NCI-H2196 treated with DMSO at 0.1 percent for 48 hours (cell line): ENCODE results near the gene ANKRD65.
A peak's percentile ranks its signal among the peaks of the same experiment; 100 is the strongest.

Source experiments
- DNase-seq: peaks from one replicate; lab custom pipeline; 2025; ENCODE audit not compliant: unreplicated experiment; lab: John Stamatoyannopoulos, UW

Gene ANKRD65

DNA sequence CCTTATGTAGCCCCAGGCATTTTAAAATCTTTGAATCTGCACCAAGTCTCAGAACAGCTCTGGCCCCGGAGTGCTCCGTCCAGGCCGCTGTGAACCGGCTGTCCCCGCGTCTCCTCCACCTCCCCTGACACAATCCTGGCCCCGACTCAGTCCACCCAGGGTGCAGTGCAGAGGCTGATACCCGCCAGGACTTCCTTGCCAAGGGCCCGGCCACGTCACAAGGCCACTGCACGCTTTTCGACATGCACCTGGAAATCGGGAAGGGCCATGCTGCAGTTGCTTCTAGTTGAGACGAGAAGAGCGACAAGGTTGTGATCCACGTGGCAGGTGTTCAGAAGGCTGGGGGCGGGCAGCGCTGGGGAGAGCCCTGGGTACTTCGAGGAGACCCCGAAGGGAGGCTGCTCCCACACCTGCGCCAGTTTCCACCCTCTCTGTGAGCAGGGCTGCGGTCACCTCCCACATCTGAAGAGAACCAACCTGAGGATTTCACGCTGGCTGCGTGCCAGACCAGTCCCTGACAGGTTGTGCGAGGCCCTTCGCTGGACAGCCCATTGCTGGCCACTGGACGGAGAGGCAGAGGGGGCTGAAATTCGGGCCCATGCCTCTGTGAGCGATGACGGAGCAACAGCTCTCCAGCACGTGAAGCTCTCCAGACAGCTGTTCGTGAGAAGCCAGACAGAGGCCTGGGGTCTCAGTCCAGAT, 21.1 kb upstream of the ANKRD65 start:
- no peak for DNase-seq

DNA sequence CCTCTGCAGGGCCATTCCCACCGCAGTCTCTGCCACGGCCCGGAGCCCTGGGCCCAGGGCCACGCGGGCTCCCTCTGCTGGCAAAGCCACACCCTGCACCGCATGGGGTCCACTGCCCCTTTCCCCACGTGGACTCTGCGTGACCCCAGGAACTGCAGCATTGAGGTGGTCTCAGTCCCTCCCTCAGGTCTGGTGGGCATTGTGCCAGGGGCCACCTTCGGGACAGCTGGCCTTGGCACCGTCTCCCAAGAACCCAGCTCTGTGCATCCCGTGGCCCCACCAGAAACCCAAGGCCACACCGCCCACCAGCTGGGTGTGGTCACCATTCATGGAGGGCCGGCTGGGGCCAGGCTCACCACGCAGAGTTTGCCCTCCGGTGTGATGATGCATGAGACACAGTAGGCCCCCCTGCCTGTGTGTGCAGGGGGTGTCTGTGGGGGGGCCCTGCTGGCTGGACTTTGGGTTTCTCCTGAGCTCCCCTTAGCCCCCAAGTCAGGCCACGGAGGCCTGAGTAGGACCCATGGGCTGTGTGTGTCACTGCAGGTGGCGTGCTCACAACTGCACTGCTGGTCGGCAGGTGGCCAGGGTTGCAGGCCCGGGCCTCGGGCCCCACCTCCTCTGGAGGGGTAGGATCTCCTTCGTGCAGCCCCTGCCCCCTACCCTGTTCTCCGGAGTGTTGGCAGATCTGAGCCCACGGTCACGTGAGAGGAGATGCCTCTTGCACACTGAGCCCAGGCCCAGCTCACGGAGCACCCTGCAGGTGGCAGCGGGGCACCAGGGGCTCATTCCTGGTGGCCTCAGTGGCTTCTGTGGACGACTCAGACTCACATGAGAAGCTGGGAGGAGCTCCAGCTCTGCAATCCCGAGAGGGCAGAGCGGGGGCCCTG, 20.2 kb upstream of the ANKRD65 start:
- no peak for DNase-seq

- no peak for DNase-seq
These were observed 19.4 kb upstream of the ANKRD65 start for GRCh38 chr1:1440262-1441001.

GRCh38 chr1:1439546-1440261, 18.6 kb upstream of the ANKRD65 start:
- DNase-seq: no peak

DNA sequence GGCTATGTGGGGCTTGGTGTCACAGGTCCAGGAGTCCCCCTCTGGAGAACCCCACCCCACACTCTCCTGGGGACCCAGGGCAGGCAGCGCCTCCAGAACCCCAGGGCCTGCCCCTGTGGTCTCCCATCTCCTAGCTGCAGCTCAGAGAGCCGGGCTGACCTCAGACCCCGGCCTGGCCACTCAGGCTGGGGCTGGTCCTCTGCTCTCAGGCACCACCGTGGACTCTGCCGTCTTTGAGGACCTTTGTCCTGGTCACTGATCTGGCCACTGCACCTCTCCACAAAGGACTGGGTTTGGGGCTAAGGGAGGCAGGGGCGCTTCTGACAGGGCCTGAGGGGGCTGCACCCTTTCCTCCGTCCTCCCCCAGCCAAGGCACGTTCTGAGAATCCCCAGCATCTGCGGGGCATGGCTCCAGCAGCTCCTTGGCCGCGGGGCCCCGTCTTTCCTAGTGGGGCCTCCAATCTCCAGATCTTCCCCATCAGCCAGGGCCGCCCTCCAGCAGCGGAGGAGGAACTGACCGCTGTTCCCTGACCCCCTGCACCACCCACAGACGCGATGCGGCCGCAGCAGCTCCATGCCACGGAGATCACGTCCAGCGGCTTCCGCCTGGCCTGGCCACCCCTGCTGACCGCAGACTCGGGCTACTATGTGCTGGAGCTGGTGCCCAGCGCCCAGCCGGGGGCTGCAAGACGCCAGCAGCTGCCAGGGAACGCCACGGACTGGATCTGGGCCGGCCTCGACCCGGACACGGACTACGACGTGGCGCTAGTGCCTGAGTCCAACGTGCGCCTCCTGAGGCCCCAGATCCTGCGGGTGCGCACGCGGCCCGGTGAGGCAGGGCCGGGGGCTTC, 17.7 kb upstream of the ANKRD65 start:
- no peak for DNase-seq

- no peak for DNase-seq
These were observed 16.9 kb upstream of the ANKRD65 start for GRCh38 chr1:1437904-1438376.

- no peak for DNase-seq
These were observed 16.2 kb upstream of the ANKRD65 start for GRCh38 chr1:1437033-1437903.

DNA sequence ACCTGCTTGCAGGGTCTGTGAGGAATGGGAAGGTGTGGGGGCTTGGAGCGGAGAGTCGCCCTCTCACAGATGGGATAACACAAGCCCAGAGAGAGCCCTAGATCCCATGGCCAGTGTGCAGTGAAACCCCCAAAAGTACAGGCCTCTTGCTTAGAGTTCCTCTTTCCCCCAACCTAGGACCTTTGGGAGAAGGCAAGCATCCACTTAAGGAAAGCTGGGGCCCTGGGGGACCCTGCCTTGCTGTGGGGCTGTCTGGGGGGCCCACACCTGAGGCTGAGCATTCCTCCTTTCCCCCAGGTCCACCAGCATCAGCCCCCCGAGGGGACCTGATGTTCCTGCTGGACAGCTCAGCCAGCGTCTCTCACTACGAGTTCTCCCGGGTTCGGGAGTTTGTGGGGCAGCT, 15.6 kb upstream of the ANKRD65 start:
- DNase-seq: no peak

DNA sequence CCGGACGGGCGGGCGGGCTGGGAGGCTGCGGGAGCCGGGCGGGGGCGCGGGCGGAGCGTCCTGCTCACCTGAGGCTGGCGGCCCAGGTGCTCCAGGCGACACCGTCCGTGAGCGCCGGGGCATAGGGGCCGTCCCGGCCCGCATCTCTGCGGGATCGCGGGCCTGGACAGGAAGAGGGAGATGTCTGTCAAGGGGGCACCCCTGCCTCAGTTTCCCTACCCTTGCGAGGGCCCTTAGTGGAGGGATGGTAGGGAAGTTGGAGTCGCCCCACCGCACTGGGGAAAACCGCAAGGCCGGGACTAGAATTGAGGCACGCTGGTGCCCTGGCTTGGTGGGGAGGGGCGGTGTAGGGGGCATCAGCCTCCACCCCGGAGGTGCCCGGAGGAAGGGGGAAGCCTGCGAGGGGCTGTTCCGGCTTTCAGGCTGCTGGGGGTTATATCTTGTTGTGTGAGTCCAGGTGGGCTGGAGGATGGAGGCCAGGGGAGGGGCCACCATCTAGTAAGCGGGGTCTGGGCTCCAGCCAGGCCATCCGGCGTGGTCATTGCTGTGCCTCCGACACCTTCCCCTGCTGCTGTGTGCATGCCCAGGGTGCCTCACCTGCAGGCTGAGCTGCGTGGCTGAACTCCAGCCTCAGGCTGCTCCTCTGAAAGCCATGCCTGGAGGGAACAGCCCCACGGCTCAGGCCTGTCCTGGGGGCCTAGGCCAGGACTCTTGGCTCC, 15.0 kb upstream of the ANKRD65 start:
- no peak for DNase-seq

DNA sequence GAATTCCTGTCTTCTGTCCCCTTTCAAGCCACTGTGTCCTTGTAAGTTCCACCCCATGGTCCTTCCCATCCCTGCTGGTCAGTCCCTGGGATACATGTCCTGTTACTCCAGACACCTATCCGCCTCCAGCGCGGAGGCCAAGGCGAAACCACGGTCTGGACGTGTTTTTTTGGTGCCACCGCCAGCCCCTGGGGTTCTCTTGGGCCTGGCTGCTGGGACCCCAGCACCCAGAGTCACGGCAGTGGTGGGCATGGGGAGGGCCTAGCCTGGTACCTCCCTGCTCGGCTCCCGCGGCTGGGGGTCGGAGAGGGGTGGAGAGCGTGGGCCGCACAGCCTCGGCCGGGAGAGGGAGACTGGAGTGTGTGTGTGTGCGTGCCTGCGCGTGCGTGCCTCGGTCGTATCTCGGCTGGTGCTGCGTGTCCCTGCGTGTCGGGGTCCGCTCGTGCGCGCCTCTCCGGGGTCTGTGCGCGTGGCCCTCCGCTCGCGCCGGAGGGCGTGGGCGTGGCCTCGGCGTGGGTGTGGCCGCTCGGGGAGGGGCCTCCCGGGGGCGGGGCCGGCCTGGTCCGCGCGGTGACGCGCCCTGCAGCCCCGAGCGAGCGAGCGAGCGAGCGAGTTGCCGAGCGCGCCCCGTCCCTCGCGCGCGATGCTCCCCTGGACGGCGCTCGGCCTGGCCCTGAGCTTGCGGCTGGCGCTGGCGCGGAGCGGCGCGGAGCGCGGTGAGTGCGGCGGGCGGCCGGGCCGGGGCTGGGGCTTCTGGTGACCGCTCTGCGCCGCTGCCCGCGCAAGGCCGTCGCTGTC, 14.2 kb upstream of the ANKRD65 start, which contains the start of gene VWA1:
TSS of gene VWA1 (plus strand) at position 585 of the 798 bp plus-strand sequence. CDS start at position 644, 59 bp downstream.
- DNase-seq: peak; percentile 44

DNA sequence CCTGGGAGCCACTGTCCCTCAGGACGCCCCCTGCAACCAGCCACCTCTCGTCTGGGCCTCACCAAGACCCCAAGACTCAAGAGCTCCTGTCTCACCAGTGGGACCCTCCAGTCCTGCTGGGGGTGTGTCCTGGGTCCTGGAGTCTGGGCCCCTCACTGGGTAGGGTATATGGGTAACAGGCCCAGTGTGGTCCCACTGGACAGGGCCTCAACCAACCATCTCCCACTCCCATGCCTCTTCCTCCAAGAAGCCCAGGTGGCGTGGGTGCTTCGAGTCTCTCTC, 13.7 kb upstream of the ANKRD65 start:
- no peak for DNase-seq

DNA sequence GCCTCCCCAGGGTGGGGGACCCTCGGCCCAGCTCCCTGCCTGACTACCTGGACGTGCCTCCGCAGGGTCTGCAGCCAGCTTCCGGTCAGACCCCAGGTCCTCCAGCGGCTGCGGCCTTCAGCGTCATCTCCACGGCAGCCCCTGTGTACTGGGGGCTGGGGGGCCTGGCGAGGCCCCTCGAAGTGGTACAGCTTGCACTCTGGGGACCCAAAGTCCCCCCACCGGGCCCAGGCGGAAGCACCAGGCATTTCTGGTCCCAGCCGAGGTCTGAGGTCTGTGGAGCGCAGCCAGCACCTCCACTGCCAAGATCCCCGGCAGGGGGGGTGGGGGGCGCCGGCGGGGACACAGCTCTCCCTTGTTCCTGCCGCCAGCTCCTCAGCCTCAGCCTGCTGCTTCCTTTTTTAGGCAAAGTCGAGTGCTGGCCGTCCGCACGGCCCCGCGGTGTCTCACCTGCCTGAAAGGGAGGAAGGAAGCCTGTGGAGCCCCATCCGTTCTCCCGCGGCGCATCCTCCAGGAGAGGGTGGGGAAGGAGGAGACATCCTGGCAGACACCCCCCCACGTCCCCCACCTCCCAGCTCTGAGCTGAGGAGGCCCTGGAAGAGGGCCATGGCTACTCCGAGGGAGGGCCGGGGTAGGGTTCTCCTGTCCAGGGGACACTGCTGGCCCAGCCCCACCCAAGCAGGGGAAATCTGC, 13.2 kb upstream of the ANKRD65 start:
- peak; percentile 45 for DNase-seq

- DNase-seq: no peak
These were observed 12.7 kb upstream of the ANKRD65 start for GRCh38 chr1:1433804-1434130.

DNA sequence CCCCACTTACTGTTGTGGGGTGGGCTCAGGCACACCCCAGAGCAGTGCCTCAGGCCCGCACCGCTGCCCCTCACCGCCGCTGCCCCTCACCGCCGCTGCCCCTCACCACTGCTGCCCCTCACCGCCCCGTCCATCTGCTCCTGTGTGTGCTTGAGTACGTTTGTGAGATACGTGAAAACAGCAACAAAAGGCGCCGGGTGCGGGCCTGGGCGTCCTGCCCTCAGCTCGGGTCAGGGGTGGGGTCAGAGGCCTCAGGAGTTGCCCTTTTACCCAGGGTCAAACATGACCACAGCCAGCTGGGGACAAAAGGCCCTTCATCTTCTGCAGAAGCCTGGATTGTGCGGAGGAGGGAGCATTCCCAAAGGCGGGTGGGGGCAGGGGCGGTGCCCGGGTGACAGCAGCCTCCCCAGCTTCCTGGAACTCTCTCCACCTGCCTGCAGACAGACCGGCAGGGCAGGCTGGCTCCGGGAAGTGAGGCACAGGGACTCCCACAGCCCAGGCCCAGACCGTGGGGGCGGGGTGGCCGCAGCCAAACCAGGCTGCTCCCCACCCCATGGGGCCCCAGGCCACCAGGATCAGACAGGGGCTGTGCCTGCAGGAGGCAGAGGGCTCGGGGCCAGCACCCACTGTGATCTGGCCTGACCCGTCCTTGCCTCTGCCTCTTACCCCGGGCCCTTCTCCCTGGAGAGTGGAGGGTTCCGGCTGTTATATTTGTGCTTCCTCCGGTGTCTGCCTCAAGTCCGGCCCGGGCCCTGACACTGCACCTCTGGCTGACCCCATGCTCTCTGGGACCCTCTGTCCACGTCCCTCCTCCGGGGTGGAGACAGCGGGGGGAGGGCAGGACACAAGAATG, 12.1 kb upstream of the ANKRD65 start:
- DNase-seq: peak; percentile 80

- DNase-seq: no peak
These were observed 11.3 kb upstream of the ANKRD65 start for GRCh38 chr1:1432274-1432950.

- DNase-seq: no peak
These were observed 10.8 kb upstream of the ANKRD65 start for GRCh38 chr1:1431845-1432273.
